ENCODE measurements around the gene IRF2BP2.

Gene IRF2BP2

GRCh38 chr1:234588386-234588785, 21.6 kb downstream of the IRF2BP2 start:
- no peak overlapping the region for H3K4me3 ChIP-seq (replicated peaks; ENCODE audit: low read depth, low read length)
- no peak for DNase-seq (ENCODE audit: low read depth)
- no peak for TF ChIP-seq CTCF (IDR thresholded peaks at IDR 0.05; ENCODE audit: low read length, missing control alignments)

- H3K4me3 ChIP-seq (replicated peaks; ENCODE audit: low read depth, low read length): no peak overlapping the region
- no peak for TF ChIP-seq CTCF (IDR thresholded peaks at IDR 0.05; ENCODE audit: low read length, missing control alignments)
- DNase-seq (ENCODE audit: low read depth): no peak
These were observed 23.0 kb downstream of the IRF2BP2 start for GRCh38 chr1:234586892-234587485.

- no peak for DNase-seq (ENCODE audit: low read depth)
- TF ChIP-seq CTCF (IDR thresholded peaks at IDR 0.05; ENCODE audit: low read length, missing control alignments): no peak
- no peak overlapping the region for H3K4me3 ChIP-seq (replicated peaks; ENCODE audit: low read depth, low read length)
These were observed 23.7 kb downstream of the IRF2BP2 start for GRCh38 chr1:234586304-234586703.

DNA sequence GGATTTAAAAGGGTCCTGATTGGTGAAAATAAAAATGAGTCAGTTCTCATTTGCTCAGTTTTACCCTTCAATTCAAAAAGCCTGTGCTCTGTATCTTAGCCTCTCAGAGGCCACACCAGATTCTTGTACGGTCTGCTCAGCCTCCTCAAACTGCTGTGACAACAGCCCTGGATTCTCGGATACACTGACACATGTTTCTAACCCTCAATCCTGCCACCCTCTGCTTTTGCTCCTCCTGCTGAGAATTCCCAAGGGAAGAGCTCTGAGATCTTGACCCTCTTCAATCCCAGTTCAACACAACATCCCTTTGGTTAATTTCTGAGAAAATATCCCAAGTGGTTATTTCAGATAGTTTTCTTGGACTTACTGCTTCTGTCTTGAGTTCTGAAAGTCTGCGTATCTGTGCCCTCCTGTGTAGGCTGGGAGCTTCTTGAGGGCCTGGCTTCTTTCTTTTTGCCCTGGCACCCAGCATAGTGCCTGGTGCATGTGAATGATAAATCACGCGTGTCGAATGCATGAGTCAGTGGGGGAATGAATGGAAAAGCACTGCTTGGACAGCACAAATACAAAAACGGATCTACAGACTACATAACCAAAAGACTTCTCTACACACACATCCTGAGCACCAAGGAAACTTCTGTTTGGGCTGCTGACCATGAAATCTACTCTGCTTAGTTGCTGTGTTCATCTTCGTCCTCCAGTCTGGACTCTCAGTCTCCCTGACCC, 24.5 kb downstream of the IRF2BP2 start:
- peak; percentile 50 for DNase-seq (ENCODE audit: low read depth)
- TF ChIP-seq CTCF (IDR thresholded peaks at IDR 0.05; ENCODE audit: low read length, missing control alignments): no peak
- no peak overlapping the region for H3K4me3 ChIP-seq (replicated peaks; ENCODE audit: low read depth, low read length)

GRCh38 chr1:234584926-234585325, 25.1 kb downstream of the IRF2BP2 start:
- H3K4me3 ChIP-seq (replicated peaks; ENCODE audit: low read depth, low read length): no peak overlapping the region
- peak; percentile 23 for DNase-seq (ENCODE audit: low read depth)
- TF ChIP-seq CTCF (IDR thresholded peaks at IDR 0.05; ENCODE audit: low read length, missing control alignments): no peak

- H3K4me3 ChIP-seq (replicated peaks; ENCODE audit: low read depth, low read length): no peak overlapping the region
- no peak for TF ChIP-seq CTCF (IDR thresholded peaks at IDR 0.05; ENCODE audit: low read length, missing control alignments)
- no peak for DNase-seq (ENCODE audit: low read depth)
These were observed 25.6 kb downstream of the IRF2BP2 start for GRCh38 chr1:234584420-234584805.
